AG04449 (cell line): ENCODE data around the gene SMIM7.

Experiments used
- CTCF ChIA-PET: fragments of 350-600 bp; formaldehyde crosslinking; extraction: SDS; loops from one replicate; lab custom pipeline; 2021; ENCODE audit warnings: antibody characterized with exemption; lab: Yijun Ruan, JAX
- POLR2A ChIA-PET: fragments of 400-600, 350-600 bp; formaldehyde crosslinking; extraction: SDS; loops from one replicate; lab custom pipeline; 2020; ENCODE audit warnings: antibody characterized with exemption, inconsistent platforms; lab: Yijun Ruan, JAX
- DNase-seq: peaks from one replicate; pipeline ENCODE4 v3.0.0-alpha.2; 2010; ENCODE audit warnings: low read depth, low spot score
- H3K4me3 ChIP-seq: 2 replicates; pipeline ENCODE4 v1.5.1; 2011; ENCODE audit warnings: low read depth, mild to moderate bottlenecking, control low read depth, low read length
- TF ChIP-seq, protein P1 (sequence below): IDR thresholded peaks from one replicate; pipeline ENCODE4 v1.5.1; 2011; ENCODE audit warnings: mild to moderate bottlenecking, moderate library complexity, low read length, control low read depth, inconsistent platforms; ENCODE audit not compliant: insufficient read depth; ENCODE audit errors: missing control alignments

Gene SMIM7

DNA sequence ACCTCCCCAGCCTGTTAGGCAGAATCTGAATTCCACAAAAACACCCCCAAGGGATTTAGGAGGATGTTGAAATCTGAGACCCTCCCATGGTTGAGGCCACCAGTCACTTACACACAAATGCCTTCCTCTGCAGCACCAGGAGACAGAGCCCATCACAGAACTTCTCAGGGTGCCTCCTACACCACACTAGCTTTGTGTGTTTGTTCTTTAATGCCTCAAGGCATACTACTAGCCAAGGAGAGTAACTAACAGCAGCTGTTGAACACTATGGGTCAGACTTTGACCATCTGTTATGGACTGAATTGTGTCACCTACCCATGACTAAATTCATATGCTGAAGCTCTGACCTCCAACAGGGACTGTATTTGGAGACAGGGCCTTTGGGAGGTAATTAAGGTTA, 22.4 kb downstream of the SMIM7 start:
- TF ChIP-seq, protein P1, sequence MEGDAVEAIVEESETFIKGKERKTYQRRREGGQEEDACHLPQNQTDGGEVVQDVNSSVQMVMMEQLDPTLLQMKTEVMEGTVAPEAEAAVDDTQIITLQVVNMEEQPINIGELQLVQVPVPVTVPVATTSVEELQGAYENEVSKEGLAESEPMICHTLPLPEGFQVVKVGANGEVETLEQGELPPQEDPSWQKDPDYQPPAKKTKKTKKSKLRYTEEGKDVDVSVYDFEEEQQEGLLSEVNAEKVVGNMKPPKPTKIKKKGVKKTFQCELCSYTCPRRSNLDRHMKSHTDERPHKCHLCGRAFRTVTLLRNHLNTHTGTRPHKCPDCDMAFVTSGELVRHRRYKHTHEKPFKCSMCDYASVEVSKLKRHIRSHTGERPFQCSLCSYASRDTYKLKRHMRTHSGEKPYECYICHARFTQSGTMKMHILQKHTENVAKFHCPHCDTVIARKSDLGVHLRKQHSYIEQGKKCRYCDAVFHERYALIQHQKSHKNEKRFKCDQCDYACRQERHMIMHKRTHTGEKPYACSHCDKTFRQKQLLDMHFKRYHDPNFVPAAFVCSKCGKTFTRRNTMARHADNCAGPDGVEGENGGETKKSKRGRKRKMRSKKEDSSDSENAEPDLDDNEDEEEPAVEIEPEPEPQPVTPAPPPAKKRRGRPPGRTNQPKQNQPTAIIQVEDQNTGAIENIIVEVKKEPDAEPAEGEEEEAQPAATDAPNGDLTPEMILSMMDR = no peak
- H3K4me3 ChIP-seq = no peak overlapping the region
- no peak for DNase-seq
- ChIA-PET CTCF (interaction anchor here (1.1 to 1.7 kb wide), 3 partner anchors 9 to 50 kb away, joined by 3 read pairs; no protein-coding TSS in a partner anchor), POLR2A (interaction anchor here (1.1 kb wide), 1 partner anchor 12 kb away, joined by 3 read pairs; no protein-coding TSS in a partner anchor)

DNA sequence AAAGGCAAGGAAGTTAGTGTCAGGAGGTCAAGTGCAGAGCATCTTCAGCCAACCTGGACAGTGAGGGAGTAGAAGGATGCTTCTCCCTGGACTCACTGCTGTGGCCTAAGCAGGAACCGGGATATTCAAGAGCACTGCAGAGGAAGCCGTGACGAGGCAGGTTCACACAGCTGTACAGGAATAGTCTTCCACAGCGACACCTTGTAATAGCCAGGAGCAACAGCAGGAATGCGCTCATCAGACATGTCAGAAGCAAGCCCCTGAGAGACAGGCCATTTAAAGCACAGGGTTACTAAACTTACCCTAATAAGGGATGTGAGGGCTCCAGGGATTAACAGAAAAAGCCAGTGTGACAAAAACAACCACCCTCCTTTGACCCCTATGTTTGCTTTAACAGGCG, 28.5 kb downstream of the SMIM7 start:
- TF ChIP-seq, protein P1 = no peak
- ChIA-PET POLR2A (no interaction called here), CTCF (no interaction called here)
- H3K4me3 ChIP-seq = no peak overlapping the region
- DNase-seq = no peak

DNA sequence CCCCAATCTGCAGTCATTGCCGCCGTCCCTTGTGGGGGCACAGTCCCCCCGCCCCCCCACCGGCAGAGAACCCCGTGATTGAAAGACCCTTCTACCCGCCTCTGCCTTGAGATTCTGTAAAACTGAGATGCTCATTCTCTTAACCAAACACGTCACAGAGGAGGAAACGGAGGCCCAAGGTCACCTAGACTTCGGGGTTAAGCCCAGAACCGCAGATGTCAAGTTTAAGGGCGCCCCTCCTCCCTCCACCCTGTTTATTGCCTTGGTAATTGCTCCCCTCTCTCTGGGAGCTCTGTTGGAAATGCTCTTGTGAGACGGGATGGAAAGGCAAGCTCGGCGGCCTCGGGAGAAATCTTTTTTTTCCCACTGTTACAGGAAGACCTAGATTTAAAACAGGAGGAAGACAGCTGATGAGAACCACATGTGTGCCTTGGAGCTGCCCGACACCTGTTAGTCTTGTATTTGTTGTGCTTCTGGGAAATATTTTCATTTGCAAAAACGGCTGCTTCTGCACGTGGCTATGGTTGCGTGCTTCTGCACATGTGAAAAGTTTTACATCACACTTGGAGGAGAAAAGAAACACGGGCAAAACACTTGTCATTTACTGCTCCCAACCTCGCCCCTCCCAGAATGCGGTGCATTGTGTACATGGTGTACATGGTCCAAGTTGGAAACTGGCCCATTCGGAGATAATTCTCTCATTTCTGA, 30.8 kb downstream of the SMIM7 start:
- CTCF ChIA-PET = no interaction called here
- peak overlapping the region; percentile 88 for H3K4me3 ChIP-seq
- TF ChIP-seq, protein P1 = no peak
- POLR2A ChIA-PET = interaction anchor here (0.5 to 1.9 kb wide), 6 partner anchors 11 to 49 kb away, joined by 4 to 10 read pairs (median 4); partner anchors contain the start of gene SMIM7
- no peak for DNase-seq

DNA sequence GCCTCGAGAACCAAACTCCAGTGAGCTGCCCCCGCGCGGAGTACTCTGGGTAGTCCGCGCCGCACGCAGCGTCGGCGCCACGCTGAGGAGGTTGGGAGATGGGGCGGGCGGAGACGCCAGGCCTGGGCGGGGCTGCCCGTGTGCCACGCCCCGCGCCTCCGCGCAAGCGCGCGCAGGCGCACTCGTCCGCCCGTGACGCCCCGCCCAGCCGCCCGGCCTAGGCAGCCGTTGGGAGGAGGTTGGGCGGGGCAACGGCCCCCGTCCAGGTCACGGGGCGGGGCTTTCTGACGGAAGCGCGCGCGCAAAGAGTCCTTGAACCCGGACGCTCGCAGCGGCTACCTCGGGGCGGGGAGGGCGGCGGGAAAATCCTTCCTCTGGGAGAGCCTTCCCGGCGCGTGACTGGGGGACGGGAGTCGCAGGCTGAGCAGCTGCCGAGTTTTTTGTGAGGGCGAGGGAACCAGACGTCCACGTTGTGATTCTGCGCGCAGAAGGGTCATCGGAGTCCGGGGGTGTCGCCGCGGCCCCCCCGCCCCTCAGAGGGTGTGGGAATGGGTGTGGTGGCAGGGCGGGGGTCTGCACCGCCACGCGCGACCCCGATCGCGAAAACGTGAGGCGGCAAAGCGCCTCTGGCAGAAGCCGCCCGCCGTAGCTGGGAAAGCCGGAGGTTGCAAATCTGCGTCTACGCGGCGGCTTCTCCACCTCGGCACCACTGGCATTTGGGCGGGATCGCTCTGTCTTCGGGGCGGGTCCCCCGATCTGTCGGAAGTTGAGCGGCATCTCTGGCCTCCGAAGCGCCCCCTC, 31.6 kb downstream of the SMIM7 start, which contains the start of gene MED26:
TSS of gene MED26 (minus strand) at position 22 of the 801 bp plus-strand sequence. CDS start 261 bp downstream, outside the sequence.
- TF ChIP-seq, protein P1 = peak; percentile 25
- peak; percentile 42 for DNase-seq
- ChIA-PET CTCF (interaction anchor here (1.2 kb wide), 1 partner anchor 18 kb away, joined by 3 read pairs; no protein-coding TSS in a partner anchor), POLR2A (interaction anchor here (0.5 to 1.9 kb wide), 9 partner anchors 10 to 48 kb away, joined by 3 to 10 read pairs (median 4); partner anchors contain the start of gene SMIM7)
- peak within 1 kb of the TSS; percentile 88 for H3K4me3 ChIP-seq

DNA sequence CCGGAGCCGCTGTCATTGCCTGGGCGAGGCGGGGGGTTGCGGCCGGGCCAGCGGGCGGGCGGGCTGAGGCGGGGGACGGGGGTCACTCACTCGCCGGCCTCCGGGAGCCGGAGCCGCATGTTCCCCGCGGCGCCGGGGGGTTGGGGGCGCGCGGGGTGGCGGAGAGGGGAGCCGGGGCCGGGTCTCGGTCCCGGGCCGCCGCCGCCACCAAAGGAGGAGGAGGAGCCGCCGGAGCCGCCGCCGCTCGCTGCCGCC, 32.1 kb downstream of the SMIM7 start:
- H3K4me3 ChIP-seq = peak overlapping the region; percentile 88
- no peak for DNase-seq
- TF ChIP-seq, protein P1 = no peak
- ChIA-PET CTCF (interaction anchor here (1.2 kb wide), 1 partner anchor 18 kb away, joined by 3 read pairs; no protein-coding TSS in a partner anchor), POLR2A (interaction anchor here (0.8 to 1.6 kb wide), 5 partner anchors 9 to 43 kb away, joined by 3 to 10 read pairs (median 4); partner anchors contain the start of gene SMIM7)
